ENCODE measurements around the gene EPS8L3.
"Not testable (repeated sequence)": the region's sequence is repeated elsewhere in the genome, so short reads cannot be mapped to it uniquely, and the experiment has no call there.

EPS8L3 gene

GRCh38 chr1:109732390-109732881 is 31.3 kb downstream of the EPS8L3 start:
- no peak for DNase-seq

- no peak for DNase-seq
These were observed 33.1 kb downstream of the EPS8L3 start for GRCh38 chr1:109730666-109731065.

GRCh38 chr1:109728870-109729269 is 34.9 kb downstream of the EPS8L3 start:
- no peak for DNase-seq

- no peak for DNase-seq
These were observed 36.9 kb downstream of the EPS8L3 start for GRCh38 chr1:109726728-109727373.

- no peak for DNase-seq
These were observed 37.7 kb downstream of the EPS8L3 start for GRCh38 chr1:109726007-109726406.

GRCh38 chr1:109725510-109725909 is 38.2 kb downstream of the EPS8L3 start:
- DNase-seq, result no peak

GRCh38 chr1:109724933-109725332 is 38.8 kb downstream of the EPS8L3 start:
- no peak for DNase-seq

GRCh38 chr1:109722908-109723691 is 40.6 kb downstream of the EPS8L3 start:
- DNase-seq, result no peak

GRCh38 chr1:109721971-109722370 is 41.8 kb downstream of the EPS8L3 start:
- no peak for DNase-seq

- DNase-seq, result no peak
These were observed 42.7 kb downstream of the EPS8L3 start for GRCh38 chr1:109721042-109721441.

GRCh38 chr1:109719337-109719837 is 44.3 kb downstream of the EPS8L3 start:
- DNase-seq, result no peak

- DNase-seq, result no peak
These were observed 45.2 kb downstream of the EPS8L3 start for GRCh38 chr1:109718495-109718894.

- DNase-seq, result no peak
These were observed 46.0 kb downstream of the EPS8L3 start for GRCh38 chr1:109717729-109718128.

GRCh38 chr1:109716570-109717090 is 47.1 kb downstream of the EPS8L3 start:
- DNase-seq, result no peak

- DNase-seq, result no peak
These were observed 47.6 kb downstream of the EPS8L3 start for GRCh38 chr1:109716121-109716520.

GRCh38 chr1:109714661-109715372 is 48.9 kb downstream of the EPS8L3 start:
- no peak for DNase-seq

- DNase-seq, result no peak
These were observed 50.1 kb downstream of the EPS8L3 start for GRCh38 chr1:109713636-109714035.

GRCh38 chr1:109712321-109712864 is 51.3 kb downstream of the EPS8L3 start:
- DNase-seq, result no peak

- peak; percentile 64 for DNase-seq
These were observed 52.0 kb downstream of the EPS8L3 start, which contains the start of gene GSTM5 for GRCh38 chr1:109711593-109712320. TSS of gene GSTM5 (plus strand) at chr1:109712251. CDS start at chr1:109712313, 62 bp downstream.

GRCh38 chr1:109709822-109710221 is 53.9 kb downstream of the EPS8L3 start:
- DNase-seq, result not testable (repeated sequence)

- DNase-seq, result not testable (repeated sequence)
These were observed 54.8 kb downstream of the EPS8L3 start for GRCh38 chr1:109708949-109709348.

GRCh38 chr1:109705411-109705810 is 58.3 kb downstream of the EPS8L3 start:
- DNase-seq, result no peak

Measured in activated CD8-positive, alpha-beta memory T cell treated with anti-CD3 and anti-CD28 coated beads for 24 hours (primary cell).